Sigmoid colon (tissue), 7 donors: ENCODE data around the gene ASCL3. TPM values are rescaled to one million over a fixed set of nuclear protein-coding genes. Genes with fewer than 3 reads are reported as not detected.
A peak's percentile ranks its signal among the peaks of the same experiment; 100 is the strongest.

Experiments
- DNase-seq: peaks from one replicate; pipeline ENCODE4 v3.0.0-alpha.2; 2019
- H3K27ac ChIP-seq, 4 donors: fragments of 200-600 bp; sonication (generic); one replicate each; pipeline ENCODE4 v1.5.1; 2016 to 2019; ENCODE audit warnings: mild to moderate bottlenecking in 1 of 4
- H3K27me3 ChIP-seq, 3 donors: fragments of 200-600 bp; sonication (generic); one replicate each; pipeline ENCODE4 v1.5.1; 2019; ENCODE audit warnings: mild to moderate bottlenecking in 1 of 3
- H3K36me3 ChIP-seq, 4 donors: fragments of 200-600 bp; sonication (generic); one replicate each; pipeline ENCODE4 v1.5.1; 2016 to 2019
- H3K4me1 ChIP-seq, 4 donors: fragments of 200-600 bp; sonication (generic); one replicate each; pipeline ENCODE4 v1.5.1; 2017 to 2019
- H3K4me3 ChIP-seq, 4 donors: fragments of 200-600 bp; sonication (generic); one replicate each; pipeline ENCODE4 v1.5.1; 2017 to 2019; ENCODE audit warnings: mild to moderate bottlenecking in 2 of 4, moderate library complexity in 1 of 4
- H3K9me3 ChIP-seq, 4 donors: fragments of 200-600 bp in 3 of 4; sonication (generic) in 3 of 4; one replicate each; pipeline versions ENCODE4 v1.5.1 to v1.6.1; 2013 to 2019
- EP300 ChIP-seq, 4 donors: sonication (generic); formaldehyde crosslinking; IDR thresholded peaks; one replicate each; pipeline ENCODE4 v1.6.1; 2017; ENCODE audit warnings: antibody characterized with exemption in 4 of 4
- POLR2A ChIP-seq, 2 donors: fragments of 450-650 bp; IDR thresholded peaks; one replicate each; pipeline ENCODE4 v1.6.1; 2016; ENCODE audit warnings: antibody characterized with exemption in 2 of 2, mild to moderate bottlenecking in 2 of 2, moderate library complexity in 2 of 2
- POLR2AphosphoS5 ChIP-seq, 4 donors: sonication (generic); formaldehyde crosslinking; IDR thresholded peaks; one replicate each; pipeline ENCODE4 v1.6.1; 2017; ENCODE audit warnings: antibody characterized with exemption in 4 of 4
- WGBS, 2 donors: extraction: QIAGEN DNeasy Blood & Tissue Kit; methylation state at CpG; one replicate each; pipeline ENCODE4 v1.1.7; 2013; 5-methylcytosine and 5-hydroxymethylcytosine counted together
- intact Hi-C: fragments of 100-400 bp; cut with DNase I; formaldehyde crosslinking; loops from one replicate; pipeline ENCODE4 v1.15.1; 2023
- polyA plus RNA-seq, 3 donors: library from polyadenylated mRNA; stranded (reverse); fragments of 200-250 nt; gene quantifications; one replicate each; pipeline ENCODE4 v1.2.3, GENCODE V29; 2013
- total RNA-seq, 4 donors: library from RNA; depleted of rRNA; stranded (reverse); fragments of >200 nt; gene quantifications; one replicate each; pipeline ENCODE4 v1.1.0, GENCODE V29; 2016
- TF ChIP-seq, protein P1 (sequence below), 4 experiments: fragments of 450-650 bp in 3 of 4; fragments of 200-600 bp in 1 of 4; IDR thresholded peaks; one replicate each; pipeline ENCODE4 v1.5.1; 2016 to 2019; ENCODE audit warnings: antibody characterized with exemption in 4 of 4, mild to moderate bottlenecking in 3 of 4, moderate library complexity in 2 of 4
- donor health status: healthy with polysubstance abuse.
- donor health status: Bipolar disorder and iron deficiency.
- donor health status: healthy.

ASCL3 gene
- total and polyA plus RNA-seq, 7 donors, result not detected

DNA sequence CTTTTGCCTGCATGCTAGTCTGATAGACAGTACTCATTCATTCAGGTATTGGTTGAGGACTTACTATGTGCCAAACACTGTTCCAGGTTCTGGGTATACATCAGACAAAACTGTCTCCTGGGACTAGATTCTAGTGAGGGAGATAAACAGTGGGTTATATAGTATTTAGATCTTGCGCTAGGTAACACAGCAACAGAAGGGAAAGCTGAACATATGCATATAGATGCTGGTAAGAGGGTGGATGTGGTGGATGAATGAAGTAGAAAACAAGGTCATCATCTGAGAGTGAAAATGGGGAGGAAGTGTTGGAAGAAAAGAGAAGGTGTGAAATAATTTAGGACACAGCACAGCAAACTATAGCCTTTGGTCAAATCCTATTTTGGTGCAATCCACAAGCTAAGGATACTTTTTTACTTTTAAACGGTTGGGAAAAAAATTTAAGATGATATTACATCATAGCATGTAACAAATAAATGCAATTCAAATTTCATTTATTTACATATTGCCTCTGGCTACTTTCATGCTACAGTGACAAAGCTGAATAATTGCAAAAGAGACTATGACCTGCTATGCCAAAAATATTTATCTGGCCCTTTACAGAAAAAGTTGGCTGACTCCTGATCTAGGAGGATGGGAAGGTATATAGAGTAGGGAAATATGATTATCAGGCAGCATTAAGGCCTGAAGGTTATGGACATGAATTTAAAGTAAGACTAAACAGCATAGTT is 28.5 kb upstream of the ASCL3 start:
- intact Hi-C loops, result no loop called here
- Histone ChIP-seq H3K36me3 (no peaks in the 10 kb centered on the region), H3K27me3 (no peaks in the 10 kb centered on the region), H3K4me1 (no peaks in the 10 kb centered on the region), H3K4me3 (no peak overlapping the region), H3K27ac (no peak overlapping the region), H3K9me3 (no peaks in the 10 kb centered on the region)
- 84 to 93% methylated on average over 2 of the region's 2 CpGs for WGBS, 2 donors
- no peak for DNase-seq
- TF ChIP-seq POLR2AphosphoS5 (IDR thresholded peaks at IDR 0.05) (no peak), EP300 (IDR thresholded peaks at IDR 0.05) (no peak), POLR2A (IDR thresholded peaks at IDR 0.05) (no peak)
- TF ChIP-seq, protein P1, sequence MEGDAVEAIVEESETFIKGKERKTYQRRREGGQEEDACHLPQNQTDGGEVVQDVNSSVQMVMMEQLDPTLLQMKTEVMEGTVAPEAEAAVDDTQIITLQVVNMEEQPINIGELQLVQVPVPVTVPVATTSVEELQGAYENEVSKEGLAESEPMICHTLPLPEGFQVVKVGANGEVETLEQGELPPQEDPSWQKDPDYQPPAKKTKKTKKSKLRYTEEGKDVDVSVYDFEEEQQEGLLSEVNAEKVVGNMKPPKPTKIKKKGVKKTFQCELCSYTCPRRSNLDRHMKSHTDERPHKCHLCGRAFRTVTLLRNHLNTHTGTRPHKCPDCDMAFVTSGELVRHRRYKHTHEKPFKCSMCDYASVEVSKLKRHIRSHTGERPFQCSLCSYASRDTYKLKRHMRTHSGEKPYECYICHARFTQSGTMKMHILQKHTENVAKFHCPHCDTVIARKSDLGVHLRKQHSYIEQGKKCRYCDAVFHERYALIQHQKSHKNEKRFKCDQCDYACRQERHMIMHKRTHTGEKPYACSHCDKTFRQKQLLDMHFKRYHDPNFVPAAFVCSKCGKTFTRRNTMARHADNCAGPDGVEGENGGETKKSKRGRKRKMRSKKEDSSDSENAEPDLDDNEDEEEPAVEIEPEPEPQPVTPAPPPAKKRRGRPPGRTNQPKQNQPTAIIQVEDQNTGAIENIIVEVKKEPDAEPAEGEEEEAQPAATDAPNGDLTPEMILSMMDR (IDR thresholded peaks at IDR 0.05), result no peak

DNA sequence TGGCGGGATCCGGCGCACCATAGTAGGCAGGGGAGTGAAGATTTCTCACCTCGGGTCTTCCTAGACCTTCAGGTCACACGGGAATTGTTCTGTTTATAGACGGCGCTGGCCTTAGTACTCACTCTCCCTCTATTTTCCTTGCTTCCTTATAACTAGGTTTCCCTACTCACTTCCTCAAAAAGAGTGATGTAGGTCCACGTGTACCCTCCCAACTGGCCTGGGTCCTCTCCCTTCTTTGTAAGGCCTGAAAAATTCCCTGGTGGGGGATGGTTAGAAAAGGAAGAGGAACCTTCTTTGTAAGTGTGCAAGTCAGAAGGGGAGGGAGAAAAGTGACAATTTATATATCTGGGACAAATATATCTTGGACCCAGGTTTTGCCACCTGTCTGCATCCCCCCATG is 24.4 kb upstream of the ASCL3 start:
- intact Hi-C loops, result loop anchor here (5.0 kb wide), 1 partner anchor 170 kb away; no protein-coding TSS in a partner anchor
- DNase-seq, result no peak
- TF ChIP-seq EP300 (IDR thresholded peaks at IDR 0.05), result no peak
- TF ChIP-seq, protein P1 (IDR thresholded peaks at IDR 0.05), result no peak
- no peak for TF ChIP-seq POLR2AphosphoS5 (IDR thresholded peaks at IDR 0.05)
- TF ChIP-seq POLR2A (IDR thresholded peaks at IDR 0.05), result no peak
- H3K9me3 ChIP-seq, result no peaks in the 10 kb centered on the region
- 84 to 88% methylated on average over 8 of the region's 8 CpGs for WGBS, 2 donors
- H3K4me3 ChIP-seq, result no peak overlapping the region
- H3K36me3 ChIP-seq, result no peaks in the 10 kb centered on the region
- H3K4me1 ChIP-seq, result peaks cover 0 to 25% (median 23%) of the 10 kb centered on the region in 4 donors
- H3K27ac ChIP-seq, result no peak overlapping the region
- H3K27me3 ChIP-seq, result no peaks in the 10 kb centered on the region

DNA sequence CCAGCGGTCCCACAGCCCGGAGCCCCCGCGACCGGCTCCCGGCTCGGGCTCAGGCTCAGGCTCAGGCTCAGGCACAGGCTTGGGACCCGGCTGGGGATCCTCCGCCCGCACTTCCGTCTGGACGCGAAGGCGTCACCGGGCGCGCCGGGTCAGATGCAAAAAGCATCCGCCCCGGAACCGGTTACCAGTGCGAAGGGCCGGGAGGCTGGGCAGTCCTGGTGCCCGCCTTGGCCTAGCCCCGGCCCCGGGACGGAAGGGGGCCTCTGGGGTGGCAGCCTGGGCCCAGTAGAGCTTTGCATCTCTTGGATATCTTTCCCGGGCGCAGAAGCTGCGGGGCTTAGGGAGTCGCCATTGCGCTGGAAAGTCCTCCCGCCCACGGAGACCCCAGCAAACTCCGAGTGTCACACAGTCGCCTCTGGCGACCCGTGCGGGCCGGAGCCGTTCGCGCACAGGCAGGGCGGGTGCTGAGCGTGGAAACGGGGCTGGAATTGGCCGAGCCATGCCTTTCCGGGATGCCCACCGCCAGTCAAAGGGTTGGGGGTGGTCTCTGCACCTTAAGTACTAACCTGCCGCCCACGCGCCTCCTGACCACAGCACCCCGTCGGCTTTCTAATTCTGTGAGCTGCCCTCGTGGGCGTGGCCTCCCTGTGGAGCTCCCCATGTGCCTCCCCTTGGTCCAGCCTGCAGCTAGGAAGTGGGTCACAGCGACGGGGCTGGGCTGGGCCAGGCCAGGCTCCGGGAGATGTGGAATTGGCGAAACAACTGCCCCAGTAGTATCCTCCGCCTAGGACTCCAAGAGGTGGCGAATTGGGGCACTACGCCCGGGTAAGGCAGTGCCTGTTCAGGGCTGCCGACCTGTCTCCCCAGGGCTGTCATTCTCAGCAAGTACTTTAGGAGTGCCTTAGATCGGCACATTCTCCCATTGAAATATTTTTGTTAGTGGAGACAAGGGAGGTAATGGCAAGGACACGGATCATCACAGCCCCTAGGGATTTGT is 21.8 kb upstream of the ASCL3 start, which contains the start of gene TMEM9B:
Gene TMEM9B (minus strand): TSS at position 119 of the 997 bp plus-strand sequence. CDS start 129 bp downstream, outside the sequence.
- peak; percentile 94 for DNase-seq
- peak; percentile 94 to 95 for TF ChIP-seq POLR2A (IDR thresholded peaks at IDR 0.05)
- TF ChIP-seq, protein P1 (IDR thresholded peaks at IDR 0.05), result no peak
- peak; percentile 89 to 96 (median 94) for TF ChIP-seq POLR2AphosphoS5 (IDR thresholded peaks at IDR 0.05)
- peak in 2 of 4 donors; percentile 24 to 49 for TF ChIP-seq EP300 (IDR thresholded peaks at IDR 0.05)
- H3K4me3 ChIP-seq, result peak within 1 kb of the TSS; percentile 65 to 91 (median 78)
- H3K36me3 ChIP-seq, result no peaks in the 10 kb centered on the region
- intact Hi-C loops, result loop anchor here (5.0 kb wide), 4 partner anchors 92 to 282 kb away; partner anchors contain the start of genes RPL27A and TRIM66
- WGBS, 2 donors, result 0% methylated on average over 67 of the region's 67 CpGs
- no peaks in the 10 kb centered on the region for H3K9me3 ChIP-seq
- H3K27ac ChIP-seq, result peak within 1 kb of the TSS; percentile 92 to 98 (median 96)
- peaks cover 0 to 37% (median 32%) of the 10 kb centered on the region in 4 donors for H3K4me1 ChIP-seq
- H3K27me3 ChIP-seq, result no peaks in the 10 kb centered on the region

DNA sequence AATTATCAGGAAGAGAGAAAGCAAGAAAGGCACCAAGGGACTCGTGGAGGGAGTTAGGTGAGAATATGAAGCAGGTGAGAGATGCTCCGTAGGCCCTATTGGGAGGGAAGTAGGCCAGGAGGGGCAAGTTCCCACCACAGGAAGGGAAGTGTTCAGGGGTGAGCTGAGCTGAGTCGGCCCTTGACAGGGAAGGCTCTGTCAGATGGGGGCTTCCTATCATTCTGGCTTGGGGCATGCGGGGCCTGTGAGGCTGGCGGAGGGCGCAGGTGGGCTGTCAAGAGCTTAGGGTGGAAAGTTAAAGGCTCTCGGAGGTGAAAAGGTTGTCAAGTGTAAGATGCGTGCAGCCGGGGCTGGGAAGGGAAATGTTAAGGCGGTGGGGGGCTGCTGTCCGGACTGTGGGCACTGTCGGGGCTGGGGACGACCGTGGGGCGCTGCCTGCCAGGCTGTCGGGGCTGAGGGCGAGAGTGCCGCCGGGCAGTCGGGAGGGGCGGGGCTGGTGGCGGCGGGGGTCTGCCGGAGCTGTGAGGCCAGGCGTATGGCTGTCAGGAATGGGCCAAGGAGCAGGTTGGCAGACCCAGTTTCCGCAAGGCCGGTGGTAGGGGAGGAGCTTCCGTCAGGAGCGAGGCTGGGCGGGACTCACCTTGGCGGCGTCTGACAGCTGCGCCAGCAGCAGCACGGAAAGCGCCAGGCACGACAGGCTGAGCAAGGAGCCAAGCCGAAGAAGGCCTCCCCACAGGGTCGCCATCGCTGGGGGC is 20.9 kb upstream of the ASCL3 start:
- no peaks in the 10 kb centered on the region for H3K36me3 ChIP-seq
- intact Hi-C loops, result loop anchor here (5.0 kb wide), 3 partner anchors 91 to 281 kb away; partner anchors contain the start of genes RPL27A and TRIM66
- H3K4me1 ChIP-seq, result peaks cover 0 to 43% (median 41%) of the 10 kb centered on the region in 4 donors
- no peaks in the 10 kb centered on the region for H3K27me3 ChIP-seq
- peak overlapping the region; percentile 92 to 98 (median 96) for H3K27ac ChIP-seq
- peak; percentile 90 for DNase-seq
- WGBS, 2 donors, result 1 to 3% methylated on average over 39 of the region's 39 CpGs
- TF ChIP-seq POLR2AphosphoS5 (IDR thresholded peaks at IDR 0.05) (no peak), POLR2A (IDR thresholded peaks at IDR 0.05) (no peak), EP300 (IDR thresholded peaks at IDR 0.05) (no peak)
- TF ChIP-seq, protein P1 (IDR thresholded peaks at IDR 0.05), result no peak
- H3K4me3 ChIP-seq, result peak overlapping the region; percentile 65 to 91 (median 78)
- H3K9me3 ChIP-seq, result no peaks in the 10 kb centered on the region
